Bronchial epithelial cell (primary cell): ENCODE data around the gene CD244. TPM values are rescaled to one million over a fixed set of nuclear protein-coding genes. Genes with fewer than 3 reads are reported as not detected.

ENCODE experiments used
- DNase-seq: peaks from one replicate; pipeline ENCODE4 v3.0.0-alpha.2; 2010; ENCODE audit warnings: low read depth
- FAIRE-seq: peaks from 2 replicates; lab custom pipeline; 2011; peaks lifted over from hg19 to GRCh38; lab: Jason Lieb, UNC
- H3K27me3 ChIP-seq: 2 replicates; pipeline ENCODE4 v1.5.1; 2011; ENCODE audit warnings: low read length; ENCODE audit not compliant: control insufficient read depth, insufficient read depth
- H3K36me3 ChIP-seq: 2 replicates; pipeline ENCODE4 v1.5.1; 2011; ENCODE audit warnings: low read length; ENCODE audit not compliant: control insufficient read depth, insufficient read depth
- H3K4me3 ChIP-seq: 2 replicates; pipeline ENCODE4 v1.5.1; 2011; ENCODE audit warnings: mild to moderate bottlenecking, low read depth, low read length, control low read depth
- CTCF ChIP-seq: IDR thresholded peaks from 2 replicates; pipeline ENCODE4 v1.5.1; 2011; ENCODE audit warnings: mild to moderate bottlenecking, moderate library complexity, low read length, control low read depth, inconsistent platforms; ENCODE audit not compliant: insufficient read depth, severe bottlenecking
- total RNA-seq: library from RNA; depleted of rRNA; stranded (reverse); fragments of >200 nt; gene quantifications from 2 replicates; pipeline ENCODE4 v1.2.1, GENCODE V29; 2014

Gene CD244
- under 0.01 TPM in 2 replicates for total RNA-seq

- Histone ChIP-seq H3K27me3 (no peaks in the 10 kb centered on the region), H3K36me3 (no peaks in the 10 kb centered on the region), H3K4me3 (no peak within 1 kb of the TSS)
- no peak for TF ChIP-seq CTCF
- FAIRE-seq (no peak), DNase-seq (peak; percentile 37)
Observed at GRCh38 chr1:160862203-160863060, at the start of gene CD244. CD244 (minus strand) TSS chr1:160862887; CDS start chr1:160862677, 210 bp downstream.

- TF ChIP-seq CTCF: no peak
- Histone ChIP-seq H3K36me3 (no peaks in the 10 kb centered on the region), H3K27me3 (peaks cover 7% of the 10 kb centered on the region), H3K4me3 (no peak overlapping the region)
- FAIRE-seq: no peak
- no peak for DNase-seq
Observed at GRCh38 chr1:160911925-160912324, 49.2 kb upstream of the CD244 start.

GRCh38 chr1:160911441-160911840 is 48.8 kb upstream of the CD244 start:
- no peak overlapping the region for H3K4me3 ChIP-seq
- DNase-seq (no peak), FAIRE-seq (no peak)
- no peaks in the 10 kb centered on the region for H3K36me3 ChIP-seq
- peaks cover 7% of the 10 kb centered on the region for H3K27me3 ChIP-seq
- no peak for TF ChIP-seq CTCF

- H3K36me3 ChIP-seq: no peaks in the 10 kb centered on the region
- DNase-seq: no peak
- FAIRE-seq: no peak
- TF ChIP-seq CTCF: no peak
- H3K4me3 ChIP-seq: no peak overlapping the region
- peaks cover 7% of the 10 kb centered on the region for H3K27me3 ChIP-seq
Observed at GRCh38 chr1:160910170-160910750, 47.6 kb upstream of the CD244 start.

- Histone ChIP-seq H3K4me3 (no peak overlapping the region), H3K36me3 (no peaks in the 10 kb centered on the region), H3K27me3 (peaks cover 7% of the 10 kb centered on the region)
- DNase-seq (no peak), FAIRE-seq (no peak)
- TF ChIP-seq CTCF: no peak
Observed at GRCh38 chr1:160907976-160908375, 45.3 kb upstream of the CD244 start.
